GM21528 (cell line): ENCODE results near the gene JOSD1.
A peak's percentile ranks its signal among the peaks of the same experiment; 100 is the strongest.

Experiments used
- ATAC-seq: cut with Tn5 transposase; IDR thresholded peaks from one replicate; pipeline ENCODE4 v1.9.1; 2021; ENCODE audit warnings: mild to moderate bottlenecking, moderate library complexity; ENCODE audit not compliant: unreplicated experiment, low FRiP score

JOSD1 gene

DNA sequence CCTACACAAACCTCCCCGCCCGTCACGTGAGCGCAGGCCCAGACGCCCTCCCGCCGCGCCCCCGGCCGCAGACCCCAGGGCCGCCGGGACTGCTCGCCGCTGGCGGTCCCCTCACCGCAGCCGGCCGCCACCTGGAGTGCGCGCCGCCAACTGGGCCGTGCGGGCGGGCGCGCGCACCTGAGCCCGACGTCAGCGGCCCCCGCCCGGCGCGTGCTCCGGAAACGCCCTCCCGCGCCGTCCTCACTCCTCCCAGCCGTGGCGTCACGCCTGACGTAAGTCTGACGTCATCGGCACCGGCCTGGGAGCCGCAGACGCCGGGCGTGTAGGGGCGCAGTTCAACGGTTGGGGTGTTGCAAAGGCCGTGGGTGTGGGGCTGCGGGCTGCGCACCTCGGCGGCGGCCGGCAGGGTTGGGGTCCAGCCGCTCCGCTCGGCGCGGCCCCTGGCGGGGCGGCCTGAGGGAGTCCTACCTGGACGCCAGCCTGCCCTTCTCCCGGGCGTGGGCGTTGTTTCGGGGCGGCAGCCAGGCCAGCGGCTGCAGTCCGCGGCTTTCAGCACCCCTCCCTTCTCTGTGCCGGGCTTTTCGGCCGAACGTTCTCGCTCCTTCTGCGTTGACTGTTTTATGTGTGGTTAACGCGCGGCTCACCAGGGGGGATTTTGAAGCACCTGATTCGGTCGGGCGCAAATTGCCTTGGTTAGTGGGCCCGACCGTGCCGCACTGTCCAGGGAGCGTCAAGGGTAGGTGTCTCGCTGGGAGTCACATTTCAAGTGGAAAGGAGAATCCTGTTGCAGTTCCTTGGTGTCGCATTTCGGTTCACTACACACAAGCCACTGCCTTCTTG, at the start of gene JOSD1:
Gene JOSD1, minus strand, starts transcription at position 155 of the 840 bp plus-strand sequence. CDS start 956 bp downstream, outside the sequence.
- ATAC-seq = peak; percentile 41

DNA sequence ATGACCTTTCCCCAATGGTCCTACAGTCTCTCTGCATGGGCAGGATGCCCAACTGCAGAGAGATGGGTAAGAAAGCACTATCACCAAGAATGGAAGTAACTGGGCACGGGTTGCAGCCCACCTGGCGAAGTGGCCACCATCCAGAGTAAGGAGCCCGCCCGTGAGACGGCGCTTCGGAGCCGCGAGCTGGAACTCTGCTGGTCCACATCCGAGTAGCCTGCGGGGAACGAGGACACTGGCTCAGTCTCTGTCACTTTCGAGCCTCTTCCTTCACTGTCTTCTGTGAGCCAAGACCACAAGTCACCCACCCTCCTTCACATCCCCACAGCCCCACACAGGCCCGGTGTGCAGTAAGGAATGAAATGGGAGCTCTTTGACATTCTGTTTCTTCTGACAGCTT, 49.4 kb upstream of the JOSD1 start:
- ATAC-seq = no peak

DNA sequence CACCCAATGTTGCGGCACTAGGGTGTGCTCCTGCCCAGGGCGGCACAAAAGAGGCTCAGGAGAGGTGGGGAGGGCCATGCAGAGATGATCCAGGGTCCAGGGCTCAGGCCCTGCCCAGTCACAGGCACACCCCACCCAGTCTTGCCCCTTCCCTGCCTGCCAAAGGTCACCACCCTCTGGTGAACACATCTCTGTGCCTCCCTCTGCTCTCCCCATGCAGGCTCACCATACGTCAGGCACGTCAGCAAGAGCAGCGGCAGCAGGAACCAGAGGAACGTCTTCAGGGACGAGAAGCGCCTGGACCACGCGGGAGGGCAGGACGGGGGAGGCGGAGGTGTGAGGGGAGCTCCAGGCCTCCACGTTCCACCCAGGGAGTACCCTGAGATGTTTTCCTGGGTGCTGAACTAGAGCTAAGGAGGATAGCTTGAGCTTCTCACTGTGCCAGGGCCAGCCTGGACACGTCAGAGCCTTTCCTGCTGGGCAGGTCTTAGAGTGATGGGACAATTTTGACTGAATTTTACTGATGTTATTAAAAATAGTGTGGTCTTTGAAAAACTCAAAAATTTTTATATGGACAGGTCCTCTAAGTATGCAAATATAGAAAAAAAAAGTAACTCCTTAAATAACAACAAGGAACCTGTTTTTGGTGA, 47.9 kb upstream of the JOSD1 start:
- ATAC-seq = no peak

DNA sequence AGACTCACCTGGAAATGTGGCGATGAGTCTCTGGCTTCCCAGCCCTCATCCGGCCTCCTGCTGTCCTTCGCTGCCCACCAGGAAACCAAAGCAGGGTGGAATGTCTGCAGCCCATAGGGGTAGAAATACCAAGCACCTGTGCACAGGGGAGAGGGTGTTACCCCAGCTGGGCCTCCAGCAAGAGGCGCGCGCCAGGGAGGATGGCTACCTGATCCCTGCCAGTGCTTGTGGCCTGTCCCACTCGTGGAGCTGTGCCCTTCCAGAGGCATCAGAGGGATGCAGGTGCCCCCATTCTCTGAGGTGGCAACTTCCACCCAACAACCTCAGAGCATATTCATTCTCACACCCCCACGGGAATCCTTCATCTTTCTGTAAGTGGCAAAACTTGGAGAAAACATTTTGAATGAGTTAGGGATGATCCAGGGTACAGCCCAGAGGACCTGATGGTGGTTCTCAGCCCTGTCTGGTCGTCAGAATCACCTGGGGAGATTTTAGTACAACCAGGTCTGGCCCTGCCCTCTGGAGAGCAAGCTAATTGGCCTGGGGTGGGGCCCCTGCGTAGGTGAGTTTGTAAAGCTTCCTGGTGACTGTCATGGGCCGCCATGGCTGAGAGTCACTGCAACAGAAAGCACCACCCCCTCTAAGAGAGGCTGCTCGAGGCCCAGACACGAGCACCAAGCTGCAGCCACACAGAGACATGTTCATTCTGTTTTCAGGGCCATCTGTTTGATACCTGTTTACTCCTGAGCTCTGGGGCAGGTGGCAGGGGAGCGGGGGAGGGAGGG, 45.1 kb upstream of the JOSD1 start:
- no peak for ATAC-seq

DNA sequence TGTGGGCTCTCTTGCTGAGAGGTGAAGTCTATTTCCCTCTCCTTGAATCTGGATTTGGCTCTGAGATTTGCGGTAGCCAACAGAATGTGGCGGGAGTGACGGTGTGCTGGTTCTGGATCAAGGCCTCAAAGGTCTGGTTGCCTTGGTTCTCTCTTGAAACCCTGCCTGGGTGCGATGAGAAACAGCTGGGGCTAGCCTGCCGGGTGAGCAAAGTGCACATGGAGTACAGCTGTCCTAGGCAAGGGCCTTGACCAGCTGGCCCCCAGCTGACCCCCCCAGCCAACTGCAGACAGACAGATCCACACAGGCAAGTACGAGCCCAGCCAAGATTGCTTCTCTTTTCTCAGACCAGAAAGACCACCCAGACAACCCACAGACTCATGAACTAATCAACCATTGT, 44.2 kb upstream of the JOSD1 start:
- ATAC-seq = no peak

DNA sequence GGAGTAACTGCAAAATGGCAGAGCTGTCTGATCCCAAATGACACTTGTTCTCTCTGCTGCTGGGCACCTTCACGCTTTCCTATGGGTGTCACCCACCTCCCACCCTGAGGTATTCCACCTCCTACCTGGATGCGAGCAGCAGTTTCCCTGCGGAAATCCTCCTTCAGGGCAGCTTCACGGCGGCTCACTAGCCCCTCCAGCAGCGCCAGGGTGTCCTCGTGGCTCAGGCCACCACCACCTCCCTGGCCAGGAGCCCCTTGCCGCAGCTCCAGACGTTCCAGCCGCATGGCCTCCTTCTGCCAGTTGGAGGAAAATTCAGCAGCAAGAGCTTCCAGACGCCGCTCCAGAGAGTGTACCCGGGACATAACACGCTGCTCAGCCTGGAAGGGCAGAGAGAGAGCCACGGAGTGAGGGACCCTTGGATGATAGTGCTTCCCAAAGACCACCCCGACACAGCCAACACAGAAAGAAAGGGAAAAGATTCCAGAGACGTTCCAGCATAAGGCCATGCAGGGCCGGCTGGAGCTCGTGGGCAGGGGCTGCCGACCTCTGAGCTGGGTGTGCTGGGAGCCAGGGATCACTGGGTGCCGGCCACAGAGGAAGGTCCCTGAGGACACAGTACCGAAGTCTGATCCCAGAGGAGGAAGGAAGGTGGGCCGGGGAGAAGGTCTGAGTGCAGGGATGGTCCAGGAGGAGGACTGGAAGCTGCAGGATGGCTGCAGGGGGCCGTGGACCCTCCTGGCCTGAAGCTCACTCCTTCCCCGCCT, 41.6 kb upstream of the JOSD1 start:
- ATAC-seq = no peak

DNA sequence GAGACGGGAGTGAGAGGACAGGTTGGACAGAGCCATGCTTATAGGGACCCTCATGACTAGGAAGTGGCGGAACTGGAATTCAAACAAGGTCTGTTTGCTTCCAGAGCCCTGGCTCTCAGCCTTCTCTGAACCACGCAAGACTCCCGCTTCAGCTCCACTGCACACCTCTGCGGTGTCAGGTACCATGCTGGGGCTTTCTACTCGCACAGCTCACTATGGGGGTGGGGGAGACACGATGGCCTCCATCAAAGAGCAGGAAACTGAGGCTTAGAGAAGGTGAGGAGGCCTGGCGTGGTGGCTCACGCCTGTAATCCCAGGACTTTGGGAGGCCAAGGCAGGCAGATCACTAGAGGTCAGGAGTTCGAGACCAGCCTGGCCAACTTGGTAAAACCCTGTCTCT, 40.8 kb upstream of the JOSD1 start:
- no peak for ATAC-seq

DNA sequence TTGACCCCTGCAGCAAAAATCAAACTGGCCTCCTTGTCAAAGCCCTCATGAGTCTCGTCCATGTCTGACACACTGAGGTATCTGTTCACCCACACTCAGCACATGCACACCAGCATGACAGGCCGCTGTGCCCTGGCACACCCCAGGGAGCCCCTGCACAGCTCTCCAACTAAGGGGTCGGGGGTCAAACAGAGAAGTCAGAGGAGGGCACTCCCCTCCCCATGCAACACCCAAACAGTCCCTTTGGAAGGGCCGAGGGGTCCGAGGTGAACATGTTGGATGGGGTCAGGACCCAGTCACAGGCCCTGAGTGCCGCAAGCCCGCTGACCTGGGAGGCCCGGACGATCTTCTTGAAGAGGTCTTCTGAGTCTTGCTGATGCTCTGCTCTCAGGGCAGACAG, 40.4 kb upstream of the JOSD1 start:
- no peak for ATAC-seq

DNA sequence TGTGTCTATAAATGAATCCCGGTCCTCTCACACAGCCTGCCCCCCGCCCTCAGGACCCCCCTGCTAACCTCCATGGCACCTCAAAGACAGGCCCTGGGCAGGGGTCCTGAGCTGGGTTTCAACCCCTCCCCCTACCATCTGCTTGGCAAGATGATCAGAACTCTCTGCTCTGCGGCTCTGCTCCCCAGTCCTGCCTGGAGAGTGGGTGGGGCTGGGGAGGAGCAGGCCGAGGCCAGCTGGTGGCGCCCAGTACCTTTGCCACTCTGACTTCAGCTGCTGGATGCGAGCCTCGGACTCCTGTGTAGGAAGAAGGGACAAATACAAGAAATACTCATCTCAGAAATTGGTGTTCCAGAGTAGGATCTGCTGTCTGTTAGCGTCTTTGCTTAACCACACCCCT, 40.0 kb upstream of the JOSD1 start:
- ATAC-seq = no peak

DNA sequence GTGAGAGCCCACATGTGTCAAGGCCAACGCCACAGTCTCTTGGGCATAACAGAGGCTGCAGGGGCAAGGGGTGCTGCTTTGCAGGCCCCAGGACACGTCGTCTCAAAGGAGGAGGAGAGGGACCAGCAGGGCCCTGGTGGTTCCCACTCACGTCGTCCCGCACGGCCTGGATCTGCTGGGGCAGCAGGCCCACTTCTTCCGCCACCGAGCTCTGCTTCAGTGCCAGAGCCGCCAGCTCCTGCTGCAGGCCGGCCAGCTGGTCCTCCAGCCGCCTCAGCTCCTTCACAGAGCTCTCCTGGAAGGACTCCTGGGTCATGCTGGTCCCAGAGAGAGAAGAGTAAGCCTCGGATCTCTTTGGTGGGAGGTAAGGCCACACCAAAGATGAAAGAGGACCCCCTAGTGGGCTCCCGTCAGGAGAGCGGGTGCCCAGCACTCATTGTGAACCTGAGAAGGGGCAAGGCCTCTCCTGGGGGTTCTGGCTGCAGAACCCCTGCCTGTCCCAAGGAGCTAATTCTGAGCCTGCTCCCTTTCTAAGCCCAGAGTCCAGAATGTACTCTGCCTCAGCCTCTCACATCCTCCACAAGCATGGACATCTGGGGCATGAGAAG, 39.5 kb upstream of the JOSD1 start:
- ATAC-seq = no peak

DNA sequence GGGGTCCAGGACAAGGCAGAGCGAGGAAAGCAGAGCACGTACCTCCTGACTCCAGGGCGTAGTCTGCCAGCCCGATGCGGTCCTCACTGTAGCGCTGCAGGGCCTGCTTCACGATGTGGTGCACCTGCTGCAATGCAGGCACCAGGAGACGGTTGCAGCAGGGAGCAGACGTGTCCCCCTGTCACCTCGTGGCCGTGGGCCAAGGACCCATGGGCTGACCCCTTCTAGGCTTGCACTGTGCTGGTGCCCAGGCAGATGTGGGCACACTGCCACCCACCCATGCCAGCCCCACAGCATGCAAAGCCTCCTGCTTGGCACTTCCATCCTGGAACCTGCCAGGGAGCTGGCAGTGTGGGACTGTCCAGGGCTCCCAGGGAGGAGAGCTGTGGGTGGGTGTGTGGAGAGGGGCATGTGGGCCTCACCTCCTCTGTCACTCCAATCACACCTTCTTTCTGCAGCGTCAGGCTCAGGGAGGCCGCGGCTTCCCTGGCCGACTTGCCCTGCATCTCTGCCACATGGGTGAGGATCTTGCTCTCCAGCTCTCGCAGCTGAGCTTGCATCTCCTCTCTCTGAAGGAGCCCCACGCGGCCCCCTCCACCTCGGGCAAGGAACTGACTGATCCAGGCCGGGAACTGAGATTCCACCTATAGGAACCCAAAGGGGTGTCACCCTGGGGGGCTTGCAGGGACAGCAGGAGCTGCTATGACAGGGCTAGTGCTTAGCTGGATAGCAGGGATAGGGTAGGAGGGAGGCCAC, 38.7 kb upstream of the JOSD1 start:
- no peak for ATAC-seq

DNA sequence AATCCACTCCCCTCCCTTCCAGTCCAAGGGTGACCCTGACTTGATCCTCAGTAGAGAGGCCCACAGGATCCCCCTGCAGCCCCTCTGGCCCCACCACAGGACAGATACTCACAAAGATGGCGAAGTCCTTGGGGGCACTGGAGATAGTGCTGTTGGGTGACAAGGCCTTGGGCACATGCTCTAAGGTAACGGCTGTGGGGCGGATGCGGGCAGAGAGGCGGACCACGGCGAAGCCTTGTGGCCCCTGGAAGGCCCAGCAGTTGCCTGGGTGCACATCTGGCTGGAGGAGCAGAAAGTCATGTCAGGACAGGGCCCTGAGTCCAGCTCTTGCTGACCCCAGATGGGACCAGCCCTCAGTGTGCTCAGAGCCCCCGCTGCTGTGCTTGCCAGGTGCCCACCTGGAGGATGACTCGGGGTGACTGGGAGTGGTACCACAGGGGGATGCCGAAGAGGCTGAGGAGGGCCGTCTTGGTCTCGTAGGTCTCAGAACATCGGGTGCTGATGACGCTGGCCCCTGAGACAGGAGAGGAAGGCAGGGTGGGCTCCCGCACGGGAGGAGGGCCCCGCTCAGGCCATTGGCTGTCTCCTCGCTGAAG, 37.8 kb upstream of the JOSD1 start:
- ATAC-seq = no peak

DNA sequence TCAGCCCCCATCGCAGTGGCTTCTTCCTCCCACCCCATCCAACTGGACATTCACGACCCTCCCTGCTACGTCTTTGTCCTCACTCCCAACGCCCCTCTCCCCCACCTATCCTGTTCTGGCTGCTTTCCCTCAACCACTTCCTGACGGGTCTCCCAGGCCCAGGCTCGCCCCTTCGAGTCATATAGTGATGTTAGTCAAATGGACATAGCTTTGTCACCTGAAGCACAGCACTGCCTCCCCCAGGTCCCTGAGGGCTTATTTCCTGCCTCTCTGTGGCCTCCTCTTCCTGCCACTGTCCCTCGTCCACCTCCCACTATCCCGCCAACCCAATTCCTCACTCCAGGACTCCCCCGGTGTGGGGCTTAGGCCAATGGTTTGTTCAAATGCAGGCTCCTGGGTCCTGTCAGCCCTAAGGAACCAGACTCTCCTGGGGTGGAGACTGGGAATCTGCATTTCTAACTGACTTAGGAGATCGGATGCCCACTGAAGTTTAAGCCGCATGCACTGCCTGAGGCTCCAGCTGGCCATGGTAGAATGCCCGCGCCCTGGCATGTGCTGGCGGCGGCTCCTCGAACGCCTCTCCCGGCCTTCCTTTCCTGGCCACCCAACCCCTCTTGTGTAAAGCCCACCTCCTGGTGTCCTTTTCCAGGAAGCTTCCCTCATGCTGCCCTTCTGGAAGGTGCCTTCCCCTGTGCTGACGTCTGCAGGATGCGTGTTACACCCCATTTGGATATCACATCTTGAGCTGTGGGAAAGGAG, 36.7 kb upstream of the JOSD1 start:
- no peak for ATAC-seq

DNA sequence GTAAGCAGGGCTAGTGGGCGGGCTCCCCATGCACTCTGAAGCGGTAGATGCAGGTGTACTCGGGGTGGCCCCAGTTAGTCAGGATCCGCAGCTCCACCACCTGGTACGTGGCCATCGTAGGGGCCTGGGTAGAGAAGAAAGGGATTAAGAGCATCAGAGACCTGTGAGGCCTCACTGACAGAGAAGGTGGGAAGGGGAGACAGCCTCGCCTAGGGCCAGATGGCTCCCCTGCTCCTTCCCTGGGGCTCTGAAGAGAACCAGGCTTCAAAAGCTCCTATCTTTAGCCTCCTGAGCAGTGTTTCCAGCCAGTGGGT, 35.5 kb upstream of the JOSD1 start:
- no peak for ATAC-seq

DNA sequence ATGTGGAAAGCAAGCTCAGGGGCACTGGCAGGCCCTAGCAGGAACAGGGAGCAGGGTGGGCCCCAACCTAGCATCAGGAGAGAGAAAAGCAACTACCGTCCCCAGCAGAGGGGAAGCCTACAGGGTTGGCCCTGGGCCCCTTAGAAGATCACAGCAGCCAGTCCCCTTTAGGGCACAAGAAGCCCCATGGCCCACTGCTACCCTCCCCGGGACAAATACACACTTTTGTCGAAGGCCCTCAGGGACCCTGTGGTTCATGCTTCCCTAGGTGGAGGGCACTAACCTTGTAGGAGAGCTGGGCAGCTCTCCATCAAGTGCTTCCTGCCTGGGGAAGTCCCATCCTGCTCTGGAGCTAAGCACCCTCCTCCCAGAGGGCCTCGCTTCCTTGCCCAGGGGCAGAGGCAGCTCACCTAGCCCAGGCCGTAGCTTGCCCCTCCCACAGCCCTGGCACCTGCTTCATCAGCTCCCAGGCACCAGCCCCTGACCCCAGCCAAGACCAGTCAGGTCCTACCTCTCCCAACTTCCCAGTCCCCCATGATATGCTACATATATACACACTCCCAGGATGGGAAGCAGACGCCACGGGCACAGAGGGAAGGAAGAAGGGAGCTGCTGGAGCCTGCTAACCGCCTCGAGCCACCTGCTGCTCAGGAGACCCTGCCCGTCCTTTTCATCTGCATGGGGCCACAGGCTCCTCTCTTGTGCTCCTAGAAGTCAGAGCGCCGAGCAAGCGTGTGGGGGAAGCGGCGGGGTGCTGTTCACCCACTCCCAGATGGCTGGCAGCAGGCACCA, 34.9 kb upstream of the JOSD1 start:
- ATAC-seq = no peak

DNA sequence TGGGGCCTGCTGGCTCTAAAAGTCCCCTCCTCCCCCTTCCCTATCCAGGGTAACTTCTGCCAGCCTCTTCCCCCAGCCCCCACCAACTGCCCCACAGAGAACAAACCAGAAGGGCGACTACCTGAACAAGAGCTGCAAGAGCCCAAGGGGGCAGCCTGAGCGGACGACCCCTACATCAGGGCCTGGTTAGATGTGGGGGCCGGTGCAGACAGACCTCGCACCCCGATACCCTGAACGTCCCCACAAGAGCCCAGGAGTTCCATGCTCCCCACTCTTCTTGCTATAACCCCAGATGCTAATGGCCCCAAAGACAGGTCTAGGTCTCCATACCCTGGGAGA, 34.4 kb upstream of the JOSD1 start:
- no peak for ATAC-seq

DNA sequence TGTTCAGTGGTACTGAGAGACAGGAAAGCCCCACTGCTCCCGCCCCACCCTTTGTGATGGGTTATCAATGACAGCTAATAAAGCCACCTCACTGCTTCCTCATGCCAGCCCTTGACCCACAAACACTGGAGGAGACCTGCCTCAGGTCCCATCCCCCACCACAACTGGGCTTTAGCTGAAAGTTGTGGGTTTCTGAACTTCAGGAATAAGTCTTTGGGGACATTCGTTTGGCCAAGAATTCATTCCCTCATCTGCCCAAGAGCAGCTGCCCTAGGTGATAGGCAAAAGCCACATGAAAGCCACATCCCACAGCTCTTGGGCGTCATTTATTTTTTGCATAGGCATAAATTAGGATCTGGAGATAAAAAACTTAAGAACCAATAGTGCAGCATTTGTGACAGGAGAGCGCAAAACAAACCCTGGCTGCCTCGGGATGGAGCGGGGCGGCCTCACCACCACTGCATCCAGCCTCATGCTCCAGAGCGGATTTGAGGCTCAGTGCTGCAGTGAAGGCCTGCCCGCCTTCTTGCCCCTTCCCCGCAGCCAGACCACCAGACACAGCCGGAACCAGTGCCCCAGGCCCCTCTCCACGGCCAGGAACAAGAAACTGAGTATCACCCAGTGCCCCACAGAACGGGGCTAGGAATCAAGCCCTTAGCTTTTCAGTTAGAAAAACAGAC, 33.8 kb upstream of the JOSD1 start:
- no peak for ATAC-seq
